Measurements from ENCODE around the gene SPEM1. TPM values are rescaled to one million over a fixed set of nuclear protein-coding genes. Genes with fewer than 3 reads are reported as not detected.

SPEM1 gene
- total RNA-seq, 4 donors from 2014 or later = not detected

- peak overlapping the region; percentile 77 to 95 (median 88) for H3K4me3 ChIP-seq
- DNase-seq (ENCODE audit: low spot score in 2 of 2) = no peak
- peaks cover 0 to 42% (median 0%) of the 10 kb centered on the region in 3 donors for H3K36me3 ChIP-seq
- peak overlapping the region; percentile 86 to 96 (median 91) for H3K27ac ChIP-seq
- no peaks in the 10 kb centered on the region for H3K9me3 ChIP-seq
- peaks cover 0 to 27% (median 15%) of the 10 kb centered on the region in 4 donors for H3K4me1 ChIP-seq
- no peaks in the 10 kb centered on the region for H3K27me3 ChIP-seq
- TF ChIP-seq CTCF (IDR thresholded peaks at IDR 0.05) = no peak
- TF ChIP-seq EP300 (IDR thresholded peaks at IDR 0.05) = no peak
- TF ChIP-seq POLR2A (IDR thresholded peaks at IDR 0.05) = no peak
- 4 to 6% methylated on average over 40 to 47 of the region's 48 CpGs for WGBS, 2 donors
Observed at GRCh38 chr17:7393613-7394451, 26.3 kb upstream of the SPEM1 start.

DNA sequence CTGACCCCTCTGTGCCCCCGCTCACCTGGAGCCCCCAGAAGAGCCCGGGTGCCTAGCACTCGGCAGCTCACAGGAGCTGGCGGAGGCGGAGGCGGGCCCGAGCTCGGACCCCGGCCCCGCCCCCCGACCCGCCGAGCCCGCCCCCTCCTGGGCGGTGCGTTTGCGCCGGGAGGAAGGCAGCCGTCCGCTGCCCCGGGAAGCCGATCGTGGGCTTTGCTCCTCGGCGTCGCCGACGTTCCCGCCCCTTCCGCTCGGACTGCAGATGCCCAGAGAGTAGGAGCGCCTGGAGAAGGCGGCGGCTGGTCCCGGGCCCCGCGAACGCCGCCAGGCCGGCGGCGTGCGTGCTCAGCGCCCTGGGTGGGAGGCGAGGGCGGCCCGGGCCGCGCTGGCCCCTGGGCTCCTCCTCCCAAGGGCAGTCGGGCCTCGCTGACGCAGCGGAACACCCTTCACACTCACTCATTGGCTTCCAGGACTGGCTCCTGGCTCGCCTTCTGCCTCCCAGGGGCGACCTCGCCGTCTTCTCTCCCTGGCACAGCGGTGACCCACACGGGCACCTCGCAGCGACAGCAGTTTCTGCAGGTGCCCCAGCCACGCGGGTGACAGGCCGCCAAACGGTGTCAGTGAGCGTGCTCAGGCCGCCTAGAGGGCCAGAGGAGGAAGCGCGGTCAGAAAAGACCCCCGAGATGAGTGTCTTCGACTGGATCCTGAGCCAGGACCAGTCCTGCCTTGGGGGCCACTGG is 25.5 kb upstream of the SPEM1 start, which contains the start of gene PLSCR3:
PLSCR3 (minus strand) TSS at position 74 of the 740 bp plus-strand sequence. CDS start 415 bp downstream, outside the sequence.
- 0% methylated on average over 12 to 23 of the region's 71 CpGs for WGBS, 2 donors
- H3K36me3 ChIP-seq = peaks cover 0 to 34% (median 0%) of the 10 kb centered on the region in 3 donors
- peak in 1 of 2 donors; percentile 93 for TF ChIP-seq EP300 (IDR thresholded peaks at IDR 0.05)
- peak in 4 of 5 experiments; percentile 28 to 72 (median 52) for TF ChIP-seq CTCF (IDR thresholded peaks at IDR 0.05)
- peak; percentile 83 to 90 for TF ChIP-seq POLR2A (IDR thresholded peaks at IDR 0.05)
- no peaks in the 10 kb centered on the region for H3K27me3 ChIP-seq
- peak; percentile 74 to 76 for DNase-seq (ENCODE audit: low spot score in 2 of 2)
- peak within 1 kb of the TSS; percentile 77 to 95 (median 88) for H3K4me3 ChIP-seq
- peaks cover 0 to 27% (median 15%) of the 10 kb centered on the region in 4 donors for H3K4me1 ChIP-seq
- H3K27ac ChIP-seq = peak within 1 kb of the TSS; percentile 86 to 96 (median 91)
- H3K9me3 ChIP-seq = no peaks in the 10 kb centered on the region

DNA sequence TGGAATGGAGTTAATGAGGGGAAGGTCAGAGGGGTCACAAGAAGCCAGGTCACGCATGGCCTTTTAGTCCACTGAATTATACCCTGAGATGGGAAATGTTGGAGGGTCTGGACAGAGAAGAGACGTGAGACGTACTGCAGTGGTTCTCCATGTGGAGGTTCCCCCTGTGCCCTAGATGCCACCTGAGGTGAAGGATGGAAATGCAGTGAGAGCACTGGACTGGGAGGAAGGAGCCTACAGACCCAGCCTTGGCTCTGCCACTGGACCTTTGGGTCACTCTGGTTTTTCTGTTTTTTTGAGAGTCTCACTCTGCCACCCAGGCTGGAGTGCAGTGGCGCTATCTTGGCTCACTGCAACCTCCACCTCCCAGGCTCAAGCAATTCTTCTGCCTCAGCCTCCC is 24.0 kb upstream of the SPEM1 start:
- H3K4me1 ChIP-seq = peaks cover 0 to 32% (median 15%) of the 10 kb centered on the region in 4 donors
- no peak for TF ChIP-seq CTCF (IDR thresholded peaks at IDR 0.05)
- no peak for TF ChIP-seq POLR2A (IDR thresholded peaks at IDR 0.05)
- TF ChIP-seq EP300 (IDR thresholded peaks at IDR 0.05) = no peak
- DNase-seq (ENCODE audit: low spot score in 2 of 2) = no peak
- no peaks in the 10 kb centered on the region for H3K9me3 ChIP-seq
- 87 to 89% methylated on average over 4 of the region's 4 CpGs for WGBS, 2 donors
- H3K4me3 ChIP-seq = no peak overlapping the region
- peaks cover 0 to 19% (median 0%) of the 10 kb centered on the region in 3 donors for H3K36me3 ChIP-seq
- no peaks in the 10 kb centered on the region for H3K27me3 ChIP-seq
- no peak overlapping the region for H3K27ac ChIP-seq

GRCh38 chr17:7398612-7399011 is 21.5 kb upstream of the SPEM1 start:
- no peak for DNase-seq (ENCODE audit: low spot score in 2 of 2)
- 86 to 89% methylated on average over 2 of the region's 2 CpGs for WGBS, 2 donors
- H3K4me1 ChIP-seq = peaks cover 0 to 39% (median 23%) of the 10 kb centered on the region in 4 donors
- H3K27me3 ChIP-seq = no peaks in the 10 kb centered on the region
- no peak for TF ChIP-seq EP300 (IDR thresholded peaks at IDR 0.05)
- TF ChIP-seq POLR2A (IDR thresholded peaks at IDR 0.05) = no peak
- TF ChIP-seq CTCF (IDR thresholded peaks at IDR 0.05) = no peak
- peaks cover 0 to 5% (median 0%) of the 10 kb centered on the region in 3 donors for H3K36me3 ChIP-seq
- no peak overlapping the region for H3K27ac ChIP-seq
- H3K4me3 ChIP-seq = no peak overlapping the region
- H3K9me3 ChIP-seq = no peaks in the 10 kb centered on the region

Measured in tibial nerve (tissue), 4 donors.